Measurements from ENCODE around the gene OR12D1. TPM values are rescaled to one million over a fixed set of nuclear protein-coding genes. Genes with fewer than 3 reads are reported as not detected.
"Not testable (repeated sequence)": the region's sequence is repeated elsewhere in the genome, so short reads cannot be mapped to it uniquely, and the experiment has no call there.

Gene OR12D1
- polyA plus RNA-seq, 1 donor from 2014 or later: not detected

- Histone ChIP-seq H3K9me3 (ENCODE audit: low read length) (no peaks in the 10 kb centered on the region), H3K4me2 (ENCODE audit: low read length) (no peak overlapping the region), H3K4me3 (ENCODE audit: low read length) (no peak overlapping the region), H3K79me2 (replicated peaks; ENCODE audit: insufficient read depth, low read length) (no peaks in the 10 kb centered on the region), H2AFZ (ENCODE audit: low read depth, low read length) (no peak overlapping the region), H3K27me3 (ENCODE audit: insufficient read depth, low read depth, low read length) (no peaks in the 10 kb centered on the region), H3K27ac (ENCODE audit: low read length) (no peak overlapping the region), H4K20me1 (ENCODE audit: insufficient read depth) (no peaks in the 10 kb centered on the region), H3K36me3 (ENCODE audit: insufficient read depth, low read length) (no peaks in the 10 kb centered on the region), H3F3A (ENCODE audit: insufficient read depth, low read length, poor library complexity, severe bottlenecking) (no peaks in the 10 kb centered on the region), H3K9ac (ENCODE audit: low read length) (no peak overlapping the region), H3K9me2 (ENCODE audit: insufficient read depth, low read length) (no peaks in the 10 kb centered on the region)
- no peak for TF ChIP-seq MXI1 (conservative IDR thresholded peaks at IDR 0.05; ENCODE audit: poor library complexity, severe bottlenecking)
- TF ChIP-seq POLR2AphosphoS5 (IDR thresholded peaks at IDR 0.05): no peak
- no peak for TF ChIP-seq CTCF (IDR thresholded peaks at IDR 0.05; ENCODE audit: poor library complexity, severe bottlenecking)
- TF ChIP-seq, protein P1, sequence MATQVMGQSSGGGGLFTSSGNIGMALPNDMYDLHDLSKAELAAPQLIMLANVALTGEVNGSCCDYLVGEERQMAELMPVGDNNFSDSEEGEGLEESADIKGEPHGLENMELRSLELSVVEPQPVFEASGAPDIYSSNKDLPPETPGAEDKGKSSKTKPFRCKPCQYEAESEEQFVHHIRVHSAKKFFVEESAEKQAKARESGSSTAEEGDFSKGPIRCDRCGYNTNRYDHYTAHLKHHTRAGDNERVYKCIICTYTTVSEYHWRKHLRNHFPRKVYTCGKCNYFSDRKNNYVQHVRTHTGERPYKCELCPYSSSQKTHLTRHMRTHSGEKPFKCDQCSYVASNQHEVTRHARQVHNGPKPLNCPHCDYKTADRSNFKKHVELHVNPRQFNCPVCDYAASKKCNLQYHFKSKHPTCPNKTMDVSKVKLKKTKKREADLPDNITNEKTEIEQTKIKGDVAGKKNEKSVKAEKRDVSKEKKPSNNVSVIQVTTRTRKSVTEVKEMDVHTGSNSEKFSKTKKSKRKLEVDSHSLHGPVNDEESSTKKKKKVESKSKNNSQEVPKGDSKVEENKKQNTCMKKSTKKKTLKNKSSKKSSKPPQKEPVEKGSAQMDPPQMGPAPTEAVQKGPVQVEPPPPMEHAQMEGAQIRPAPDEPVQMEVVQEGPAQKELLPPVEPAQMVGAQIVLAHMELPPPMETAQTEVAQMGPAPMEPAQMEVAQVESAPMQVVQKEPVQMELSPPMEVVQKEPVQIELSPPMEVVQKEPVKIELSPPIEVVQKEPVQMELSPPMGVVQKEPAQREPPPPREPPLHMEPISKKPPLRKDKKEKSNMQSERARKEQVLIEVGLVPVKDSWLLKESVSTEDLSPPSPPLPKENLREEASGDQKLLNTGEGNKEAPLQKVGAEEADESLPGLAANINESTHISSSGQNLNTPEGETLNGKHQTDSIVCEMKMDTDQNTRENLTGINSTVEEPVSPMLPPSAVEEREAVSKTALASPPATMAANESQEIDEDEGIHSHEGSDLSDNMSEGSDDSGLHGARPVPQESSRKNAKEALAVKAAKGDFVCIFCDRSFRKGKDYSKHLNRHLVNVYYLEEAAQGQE (IDR thresholded peaks at IDR 0.05; ENCODE audit: borderline replicate concordance): no peak
- no peak for TF ChIP-seq TAF1 (IDR thresholded peaks at IDR 0.05; ENCODE audit: low read depth)
- no peak for TF ChIP-seq EP300 (conservative IDR thresholded peaks at IDR 0.05; ENCODE audit: poor library complexity, severe bottlenecking)
- TF ChIP-seq RAD21 (conservative IDR thresholded peaks at IDR 0.05): no peak
- no peak for TF ChIP-seq SMC3 (conservative IDR thresholded peaks at IDR 0.05; ENCODE audit: poor library complexity)
- no peak for TF ChIP-seq EZH2 (IDR thresholded peaks at IDR 0.05; ENCODE audit: borderline replicate concordance, insufficient read depth, low read length, poor library complexity, severe bottlenecking)
Measured at GRCh38 chr6:29426654-29427053, 11.9 kb downstream of the OR12D1 start.

- H3K27ac ChIP-seq (ENCODE audit: low read length); H3K9me3 ChIP-seq (ENCODE audit: low read length); H4K20me1 ChIP-seq (ENCODE audit: insufficient read depth); H3K4me2 ChIP-seq (ENCODE audit: low read length); H2AFZ ChIP-seq (ENCODE audit: low read depth, low read length); H3K27me3 ChIP-seq (ENCODE audit: insufficient read depth, low read depth, low read length); H3K9me2 ChIP-seq (ENCODE audit: insufficient read depth, low read length); H3K4me3 ChIP-seq (ENCODE audit: low read length); H3K9ac ChIP-seq (ENCODE audit: low read length); H3F3A ChIP-seq (ENCODE audit: insufficient read depth, low read length, poor library complexity, severe bottlenecking); H3K79me2 ChIP-seq (replicated peaks; ENCODE audit: insufficient read depth, low read length); H3K36me3 ChIP-seq (ENCODE audit: insufficient read depth, low read length): not testable (repeated sequence)
Measured at GRCh38 chr6:29436730-29437129, 22.0 kb downstream of the OR12D1 start.

GRCh38 chr6:29439006-29439405 is 24.3 kb downstream of the OR12D1 start, which contains the start of gene OR10C1:
Gene OR10C1, plus strand, starts transcription at chr6:29439306. Its CDS starts 710 bp downstream, at chr6:29440016.
- H3K9me2 ChIP-seq (ENCODE audit: insufficient read depth, low read length): no peaks in the 10 kb centered on the region
- H4K20me1 ChIP-seq (ENCODE audit: insufficient read depth): no peaks in the 10 kb centered on the region
- H3K27ac ChIP-seq (ENCODE audit: low read length): no peak within 1 kb of the TSS
- no peaks in the 10 kb centered on the region for H3K36me3 ChIP-seq (ENCODE audit: insufficient read depth, low read length)
- no peak within 1 kb of the TSS for H2AFZ ChIP-seq (ENCODE audit: low read depth, low read length)
- H3F3A ChIP-seq (ENCODE audit: insufficient read depth, low read length, poor library complexity, severe bottlenecking): no peaks in the 10 kb centered on the region
- no peak within 1 kb of the TSS for H3K4me3 ChIP-seq (ENCODE audit: low read length)
- no peak within 1 kb of the TSS for H3K4me2 ChIP-seq (ENCODE audit: low read length)
- no peak for TF ChIP-seq EZH2 (IDR thresholded peaks at IDR 0.05; ENCODE audit: borderline replicate concordance, insufficient read depth, low read length, poor library complexity, severe bottlenecking)
- no peak for TF ChIP-seq POLR2AphosphoS5 (IDR thresholded peaks at IDR 0.05)
- TF ChIP-seq MXI1 (conservative IDR thresholded peaks at IDR 0.05; ENCODE audit: poor library complexity, severe bottlenecking): no peak
- TF ChIP-seq TAF1 (IDR thresholded peaks at IDR 0.05; ENCODE audit: low read depth): no peak
- no peak for TF ChIP-seq CTCF (IDR thresholded peaks at IDR 0.05; ENCODE audit: poor library complexity, severe bottlenecking)
- TF ChIP-seq RAD21 (conservative IDR thresholded peaks at IDR 0.05): no peak
- no peak for TF ChIP-seq EP300 (conservative IDR thresholded peaks at IDR 0.05; ENCODE audit: poor library complexity, severe bottlenecking)
- TF ChIP-seq SMC3 (conservative IDR thresholded peaks at IDR 0.05; ENCODE audit: poor library complexity): no peak
- TF ChIP-seq, protein P1 (IDR thresholded peaks at IDR 0.05; ENCODE audit: borderline replicate concordance): no peak
- no peaks in the 10 kb centered on the region for H3K9me3 ChIP-seq (ENCODE audit: low read length)
- H3K79me2 ChIP-seq (replicated peaks; ENCODE audit: insufficient read depth, low read length): no peaks in the 10 kb centered on the region
- no peaks in the 10 kb centered on the region for H3K27me3 ChIP-seq (ENCODE audit: insufficient read depth, low read depth, low read length)
- no peak within 1 kb of the TSS for H3K9ac ChIP-seq (ENCODE audit: low read length)
